NCI-H2029 treated with DMSO at 0.1 percent for 48 hours (cell line): ENCODE data around the gene AFM.

Experiments
- DNase-seq: peaks from one replicate; lab custom pipeline; 2025; lab: John Stamatoyannopoulos, UW

The AFM gene

DNA sequence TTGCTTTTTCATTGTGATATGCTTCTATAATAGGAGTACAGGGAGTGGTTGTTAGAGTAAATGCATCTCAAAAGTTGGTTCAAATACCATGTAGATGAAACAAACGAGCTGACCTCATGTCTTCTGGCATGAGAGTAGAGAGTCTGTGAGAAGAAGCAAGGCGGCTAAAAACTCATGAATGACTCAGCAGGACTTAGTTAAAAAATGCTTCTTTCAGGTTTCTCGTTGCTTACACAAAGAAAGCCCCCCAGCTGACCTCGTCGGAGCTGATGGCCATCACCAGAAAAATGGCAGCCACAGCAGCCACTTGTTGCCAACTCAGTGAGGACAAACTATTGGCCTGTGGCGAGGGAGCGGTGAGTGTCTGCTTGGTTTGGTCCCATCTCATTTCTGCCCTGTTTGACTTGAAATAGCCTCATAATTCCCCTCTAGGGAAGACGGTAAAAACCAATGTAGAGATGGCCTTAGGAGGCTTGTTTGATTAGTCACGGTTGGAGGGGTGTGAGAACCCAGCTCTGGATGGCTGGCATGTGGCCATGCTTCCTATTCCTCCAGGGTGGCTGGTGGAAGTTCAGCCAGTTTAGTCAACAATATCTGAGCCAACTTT, 31.0 kb upstream of the AFM start:
- peak; percentile 49 for DNase-seq

DNA sequence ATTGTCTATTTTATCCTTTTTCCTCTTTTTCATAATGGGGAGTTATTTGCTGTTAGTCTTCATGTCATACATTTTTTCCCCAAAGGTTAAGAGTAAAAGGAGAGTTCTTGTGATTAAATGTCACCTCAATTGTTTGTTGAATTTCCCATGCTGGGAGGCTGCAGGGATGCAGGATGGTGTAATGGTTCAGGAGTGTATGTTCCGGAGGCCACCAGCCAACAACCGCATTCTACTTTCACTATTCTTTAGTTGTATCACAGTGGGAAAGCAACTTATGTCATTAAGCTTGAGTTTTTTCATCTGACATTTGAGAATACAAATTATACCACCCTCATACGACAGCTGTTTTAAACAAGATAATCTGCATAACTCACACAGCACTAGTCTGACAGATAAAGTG, 30.1 kb upstream of the AFM start:
- DNase-seq = no peak

DNA sequence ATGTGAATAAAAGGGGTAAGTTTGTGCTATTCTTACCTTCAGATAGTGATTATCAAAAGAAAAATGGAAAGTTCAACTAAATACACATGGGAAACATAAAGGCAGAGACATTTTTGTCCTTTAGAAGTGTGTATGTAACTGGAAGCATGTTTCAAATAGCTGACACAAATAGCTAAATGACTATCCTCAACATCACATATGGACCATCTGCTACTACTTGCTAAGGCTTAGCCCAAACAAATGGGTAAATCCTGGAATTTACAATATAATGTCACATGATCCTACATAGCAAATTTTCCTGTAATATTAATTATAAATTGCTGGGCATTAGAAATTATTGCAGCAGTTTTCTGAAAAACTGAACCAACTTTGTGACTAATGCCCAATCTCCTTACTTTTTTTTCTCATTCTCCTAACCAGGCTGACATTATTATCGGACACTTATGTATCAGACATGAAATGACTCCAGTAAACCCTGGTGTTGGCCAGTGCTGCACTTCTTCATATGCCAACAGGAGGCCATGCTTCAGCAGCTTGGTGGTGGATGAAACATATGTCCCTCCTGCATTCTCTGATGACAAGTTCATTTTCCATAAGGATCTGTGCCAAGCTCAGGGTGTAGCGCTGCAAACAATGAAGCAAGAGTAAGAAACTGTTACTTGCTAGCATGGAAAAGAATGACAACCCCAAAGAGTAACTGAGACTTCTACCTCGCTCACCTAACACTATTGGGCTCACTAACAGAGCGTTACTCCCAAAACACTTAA, 29.4 kb upstream of the AFM start:
- no peak for DNase-seq

DNA sequence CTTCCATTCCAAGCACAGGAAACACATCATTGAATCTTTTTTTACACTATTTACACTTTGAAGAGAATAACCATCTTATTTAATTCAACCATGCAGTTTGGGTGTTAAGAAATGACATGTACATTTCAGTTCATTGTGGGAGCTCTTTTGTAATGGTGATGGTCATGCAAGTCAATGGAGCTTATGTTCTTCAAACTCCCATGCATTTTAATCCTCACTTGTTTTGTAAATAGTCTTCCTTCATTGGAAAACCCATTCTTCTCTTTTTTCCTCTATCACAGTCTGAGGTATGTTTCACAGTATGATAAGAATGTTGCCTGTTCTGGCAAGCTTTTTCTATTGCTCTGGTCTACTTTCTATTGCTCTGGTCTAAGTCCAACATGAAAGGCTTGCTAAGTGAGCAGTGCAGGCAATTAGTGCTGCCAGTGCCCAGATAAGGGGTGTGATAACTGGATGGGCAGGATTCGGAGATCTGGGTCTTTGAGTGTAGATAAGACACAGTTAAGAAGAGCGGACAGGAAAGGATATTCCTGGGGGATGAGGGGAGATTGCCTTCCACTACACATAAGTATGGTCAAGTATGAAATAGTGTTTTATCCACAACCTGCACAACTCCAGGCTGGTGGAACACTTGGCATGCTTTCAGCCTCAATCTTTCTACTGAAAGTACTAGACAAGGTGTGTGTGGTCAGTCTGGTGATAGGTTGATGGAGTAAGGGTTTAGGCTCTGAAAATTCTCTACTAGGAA, 28.4 kb upstream of the AFM start:
- no peak for DNase-seq

DNA sequence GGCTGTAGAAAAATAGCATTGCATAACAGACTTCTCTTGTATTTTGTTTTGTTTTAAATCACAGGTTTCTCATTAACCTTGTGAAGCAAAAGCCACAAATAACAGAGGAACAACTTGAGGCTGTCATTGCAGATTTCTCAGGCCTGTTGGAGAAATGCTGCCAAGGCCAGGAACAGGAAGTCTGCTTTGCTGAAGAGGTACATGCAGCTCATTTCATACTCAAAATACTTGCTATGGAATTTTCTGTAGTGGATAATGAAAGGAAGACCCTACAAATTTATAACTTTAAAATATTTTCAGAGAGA, 27.9 kb upstream of the AFM start:
- no peak for DNase-seq

DNA sequence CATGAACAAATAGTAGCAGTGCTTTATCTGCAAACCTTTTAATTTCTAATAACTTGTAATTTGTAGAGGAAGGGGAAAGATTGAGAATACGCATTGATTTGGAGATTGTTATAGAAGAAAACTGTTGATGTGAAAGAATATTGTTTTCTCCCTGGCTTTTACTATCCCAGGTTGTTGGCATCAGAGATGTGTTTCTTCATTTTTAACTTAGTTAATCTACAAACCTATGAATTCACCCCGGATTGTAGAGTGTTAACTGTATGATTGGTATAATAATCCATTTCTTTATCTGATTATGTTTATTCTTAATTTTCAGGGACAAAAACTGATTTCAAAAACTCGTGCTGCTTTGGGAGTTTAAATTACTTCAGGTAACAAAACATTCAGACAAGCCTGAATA, 26.6 kb upstream of the AFM start:
- DNase-seq = no peak

DNA sequence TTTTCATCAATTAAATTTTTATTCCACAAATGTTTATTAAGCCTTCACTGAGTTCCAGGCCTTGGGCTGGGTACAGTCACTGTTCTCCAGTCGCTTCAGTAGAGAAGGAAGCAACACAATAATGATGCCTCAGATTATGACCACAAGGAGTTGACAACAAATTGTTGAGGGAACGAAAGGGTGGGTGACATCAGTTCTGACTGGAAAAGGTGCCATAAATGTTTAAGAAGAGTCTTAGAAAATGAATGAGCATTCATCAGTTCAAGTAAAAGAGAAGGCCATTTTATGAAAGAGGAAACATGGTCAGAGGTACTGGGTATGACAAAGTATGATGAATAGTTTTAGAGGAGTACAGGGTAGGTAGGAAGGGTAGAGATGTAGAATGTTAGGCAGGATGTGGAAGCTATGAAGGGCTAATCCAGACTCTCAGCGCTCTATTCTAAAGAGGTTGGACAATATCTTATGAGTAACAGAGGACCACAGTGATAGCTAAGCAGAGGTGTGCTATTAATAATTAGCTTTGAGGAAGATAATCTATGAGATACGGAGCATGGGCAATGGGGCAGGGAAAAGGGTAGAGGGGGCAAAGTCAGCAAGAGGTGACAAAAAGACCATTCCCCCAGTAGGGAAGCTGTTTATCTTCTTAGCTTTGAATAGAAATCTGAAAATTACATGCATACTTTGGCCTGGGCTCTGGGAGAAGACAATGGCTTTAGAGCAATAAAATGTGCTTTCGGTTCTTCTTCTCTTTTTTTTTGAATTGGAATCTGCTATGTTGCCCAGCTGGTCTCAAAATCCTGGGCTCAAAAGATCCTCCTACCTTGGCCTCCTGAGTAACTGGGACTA, 25.1 kb upstream of the AFM start:
- no peak for DNase-seq

DNA sequence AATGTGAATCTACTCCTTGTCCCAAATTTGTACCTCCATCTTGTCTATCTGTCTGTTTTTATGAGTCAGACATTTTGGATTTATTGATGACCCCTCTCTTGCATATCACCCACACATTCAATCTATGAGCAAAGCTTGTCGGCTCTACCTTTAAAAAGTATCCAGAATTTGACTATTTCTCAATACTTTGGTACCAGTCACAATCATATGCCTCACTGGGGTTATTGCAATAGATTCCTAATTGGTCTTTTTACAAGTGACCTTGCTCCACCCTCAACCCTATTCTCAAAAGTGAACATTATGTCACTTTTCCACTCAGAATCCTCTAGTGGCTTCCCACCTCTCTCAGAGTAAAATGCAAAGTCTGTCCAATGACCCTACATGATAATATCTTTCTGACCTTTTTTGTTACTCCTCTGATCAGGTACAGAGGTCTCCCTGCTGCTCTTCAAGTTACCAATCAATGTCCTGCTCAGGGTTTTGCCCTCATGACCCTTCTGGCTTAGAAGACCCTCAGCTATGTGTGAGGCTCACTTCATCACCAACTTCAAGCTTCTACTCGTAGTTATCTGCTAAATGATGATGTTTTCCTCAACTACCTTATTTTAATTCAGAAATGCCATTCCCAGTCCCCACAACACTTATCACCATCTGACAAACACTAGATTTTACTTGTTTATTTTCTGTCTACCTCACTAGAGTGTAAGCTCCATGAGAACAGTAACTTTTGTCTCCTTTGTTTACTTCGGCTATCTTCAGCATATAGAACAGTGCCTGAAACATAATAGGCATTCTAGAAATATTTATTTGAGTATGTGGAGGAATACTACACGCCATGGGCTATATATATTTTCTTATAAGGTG, 23.1 kb upstream of the AFM start:
- no peak for DNase-seq

DNA sequence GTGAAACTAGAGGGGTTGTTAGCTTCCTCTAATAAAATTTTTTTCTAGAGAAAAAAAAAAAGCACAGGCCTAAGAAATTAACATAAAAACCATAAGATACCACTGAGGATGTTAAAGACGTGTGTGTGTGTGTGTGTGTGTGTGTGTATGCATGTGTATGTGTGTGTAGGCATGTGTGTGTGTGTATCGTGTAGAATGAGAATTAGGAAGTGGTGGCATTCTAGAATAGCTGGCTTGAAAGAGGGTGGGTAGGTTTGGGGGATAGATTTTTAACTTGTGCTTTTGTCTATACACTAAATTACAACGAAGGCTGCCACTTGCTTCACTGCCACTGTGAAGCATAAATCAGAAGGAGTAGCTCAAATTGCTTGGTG, 22.5 kb upstream of the AFM start:
- no peak for DNase-seq

DNA sequence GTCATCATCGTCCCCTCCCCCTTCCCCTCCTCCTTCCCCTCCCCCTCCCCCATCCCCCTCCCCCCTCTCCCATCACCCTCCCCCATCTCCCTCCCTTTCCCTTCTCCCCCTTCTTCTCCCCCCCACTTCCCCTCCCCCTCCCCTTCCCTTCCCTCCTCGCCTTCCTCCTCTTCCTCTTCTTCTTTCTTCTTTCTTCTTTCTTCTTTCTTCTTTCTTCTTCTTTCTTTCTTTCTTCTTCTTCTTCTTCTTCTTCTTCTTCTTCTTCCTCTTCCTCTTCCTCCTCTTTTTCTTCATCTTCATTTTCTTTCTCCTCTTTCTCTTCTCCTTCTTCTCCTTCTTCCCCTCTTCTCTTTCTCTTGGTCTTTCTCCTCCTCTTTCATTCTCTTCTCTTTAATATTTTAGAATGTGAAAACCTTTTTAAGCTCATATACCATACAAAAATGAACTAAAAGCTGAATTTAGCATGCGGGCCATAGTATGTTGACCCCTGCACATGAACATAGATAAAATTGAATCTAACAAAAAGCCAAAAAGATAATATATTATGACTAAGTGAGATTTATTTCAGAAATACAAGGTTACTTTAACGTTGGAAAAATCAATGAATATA, 20.5 kb upstream of the AFM start:
- DNase-seq = no peak

DNA sequence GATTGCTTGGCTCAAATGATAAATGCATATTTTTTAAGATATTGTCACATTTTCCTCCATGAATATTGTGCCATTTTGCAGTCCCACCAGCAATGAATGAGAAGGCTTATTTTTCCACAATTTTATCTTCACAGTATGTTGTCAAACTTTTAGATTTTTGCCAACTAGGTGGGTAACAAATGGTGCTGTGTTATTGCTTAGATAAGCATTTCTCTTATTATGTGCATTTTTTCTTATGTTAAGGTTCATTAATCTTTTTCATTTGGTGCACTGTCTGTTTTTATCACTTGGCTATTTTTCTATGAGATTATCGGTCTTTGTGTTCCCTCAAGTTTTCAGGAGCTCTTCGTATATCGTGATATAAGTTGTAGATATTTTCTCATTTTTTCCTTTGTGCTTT, 13.4 kb upstream of the AFM start:
- DNase-seq = no peak

DNA sequence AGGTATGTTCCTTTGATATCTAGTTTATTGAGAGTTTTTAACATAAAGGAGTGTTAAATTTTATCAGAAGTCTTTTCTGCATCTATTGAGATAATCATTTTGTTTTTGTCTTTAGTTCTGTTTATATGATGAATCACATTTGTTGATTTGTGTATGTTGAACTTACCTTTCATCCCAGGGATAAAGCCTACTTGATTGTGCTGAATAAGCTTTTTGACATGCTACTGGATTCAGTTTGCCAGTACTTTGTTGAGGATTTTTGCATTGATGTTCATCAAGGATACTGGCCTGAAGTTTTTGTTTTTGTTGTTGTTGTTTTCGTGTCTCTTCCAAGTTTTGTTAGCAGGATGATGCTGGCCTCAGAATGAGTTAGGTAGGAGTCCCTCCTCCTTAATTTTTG, 10.8 kb upstream of the AFM start:
- no peak for DNase-seq

DNA sequence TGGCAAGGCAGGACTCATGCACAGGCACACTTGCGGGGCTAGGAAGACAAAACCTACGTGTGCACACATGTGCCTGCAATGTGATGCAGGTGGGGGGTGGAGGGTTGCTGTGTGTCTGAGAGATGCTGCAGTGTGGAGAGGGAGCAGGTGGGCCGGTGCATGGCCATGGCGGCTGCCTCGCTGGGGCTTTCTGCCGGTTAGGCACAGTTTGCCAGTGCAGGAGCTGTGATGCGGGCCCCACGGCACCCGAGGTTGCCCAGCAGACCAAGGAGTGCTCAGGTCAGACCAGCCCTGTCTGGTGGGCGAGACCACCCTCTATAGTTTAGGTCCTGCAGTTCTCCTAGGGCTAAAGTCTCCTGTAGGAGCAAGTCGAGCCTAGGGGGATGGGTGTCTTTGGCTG, 4.4 kb upstream of the AFM start:
- no peak for DNase-seq

DNA sequence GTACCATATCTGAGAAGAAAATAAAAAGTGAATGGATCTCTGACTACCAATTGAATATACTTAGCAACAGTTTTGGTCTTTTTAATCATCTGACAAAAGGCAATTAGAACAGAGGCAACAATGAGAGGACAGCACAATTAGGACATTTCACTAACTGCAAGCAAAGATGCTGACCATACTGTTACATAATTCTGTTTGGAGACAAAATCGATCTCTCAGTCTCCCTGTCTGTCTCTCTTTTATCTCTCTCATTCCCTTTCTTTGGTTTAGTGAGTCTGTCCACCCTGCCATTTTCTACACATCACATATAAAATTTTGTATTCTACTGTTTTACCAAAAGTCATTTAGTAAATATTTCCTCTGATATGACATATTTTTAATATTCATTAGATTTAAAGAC, 2.2 kb upstream of the AFM start:
- no peak for DNase-seq

DNA sequence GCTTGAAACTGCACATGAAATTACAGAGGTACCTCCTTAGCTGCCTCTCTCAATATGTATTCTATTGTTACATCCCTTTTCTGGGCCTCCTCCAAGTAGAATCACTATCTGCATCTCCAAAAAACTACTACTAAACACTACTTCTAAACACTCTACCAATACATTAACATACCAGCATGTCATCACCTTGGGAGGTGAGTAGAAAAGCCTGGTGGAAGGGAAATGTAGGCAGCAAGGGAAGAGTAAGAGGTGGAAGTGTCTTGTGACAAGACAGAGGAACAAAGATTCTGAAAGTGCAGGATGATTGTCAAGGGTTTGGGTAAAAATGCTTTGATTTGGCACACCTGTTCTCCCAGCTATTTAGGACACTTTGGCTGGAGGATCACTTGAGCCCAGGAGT, 3.5 kb downstream of the AFM start:
- no peak for DNase-seq

DNA sequence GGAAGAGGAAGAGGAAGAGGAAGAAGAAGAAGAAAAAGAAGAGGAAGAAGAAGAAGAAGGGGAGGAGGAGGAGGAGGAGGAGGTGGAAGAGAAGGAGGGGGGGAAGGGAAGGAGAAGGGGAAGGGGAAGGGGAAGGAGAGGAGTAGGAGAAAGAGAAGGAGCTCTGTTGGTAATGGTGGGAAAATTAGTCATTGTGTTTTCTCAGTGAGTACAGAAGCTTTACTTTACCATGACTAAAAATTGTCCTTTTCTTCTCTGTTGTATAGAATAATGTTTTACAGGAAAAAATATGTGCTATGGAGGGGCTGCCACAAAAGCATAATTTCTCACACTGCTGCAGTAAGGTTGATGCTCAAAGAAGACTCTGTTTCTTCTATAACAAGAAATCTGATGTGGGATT, 4.1 kb downstream of the AFM start:
- no peak for DNase-seq

DNA sequence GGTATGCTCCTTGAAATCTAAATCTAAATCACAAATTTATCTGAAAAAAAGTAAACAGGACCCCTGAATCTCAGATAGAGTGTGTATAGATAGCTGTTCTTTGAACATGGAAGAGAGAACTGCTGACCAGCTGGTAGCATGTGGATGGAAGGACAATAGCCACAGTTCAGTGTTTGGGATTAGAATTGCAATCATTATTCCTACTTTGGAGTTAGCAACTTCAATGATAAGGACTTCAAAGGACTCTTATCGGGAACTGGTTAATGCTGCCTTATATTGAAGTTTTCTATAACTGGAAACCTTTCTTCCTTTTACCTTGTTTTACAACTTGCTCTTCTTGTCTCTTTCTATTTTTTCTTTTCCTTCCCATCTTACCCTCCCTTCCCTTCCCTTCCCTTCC, 5.0 kb downstream of the AFM start:
- no peak for DNase-seq

DNA sequence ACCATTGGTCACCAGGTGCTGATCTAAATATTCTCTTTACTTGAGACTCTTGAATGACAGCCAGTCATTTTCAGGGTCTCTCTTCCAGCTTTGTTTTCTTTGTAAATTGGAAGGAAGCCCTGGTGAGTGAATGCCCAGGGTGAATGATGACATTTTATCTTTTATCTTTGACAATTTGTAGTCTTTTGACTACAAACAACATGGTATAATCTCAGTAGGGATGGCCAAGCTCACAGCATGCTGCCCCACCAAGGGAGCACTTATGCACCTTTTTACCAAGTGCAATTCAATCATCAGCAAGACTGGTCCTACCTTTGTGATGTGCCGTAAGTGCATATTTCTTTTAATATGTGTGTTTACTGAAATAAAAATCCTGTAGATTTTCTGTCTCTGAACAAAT, 5.7 kb downstream of the AFM start:
- DNase-seq = no peak

DNA sequence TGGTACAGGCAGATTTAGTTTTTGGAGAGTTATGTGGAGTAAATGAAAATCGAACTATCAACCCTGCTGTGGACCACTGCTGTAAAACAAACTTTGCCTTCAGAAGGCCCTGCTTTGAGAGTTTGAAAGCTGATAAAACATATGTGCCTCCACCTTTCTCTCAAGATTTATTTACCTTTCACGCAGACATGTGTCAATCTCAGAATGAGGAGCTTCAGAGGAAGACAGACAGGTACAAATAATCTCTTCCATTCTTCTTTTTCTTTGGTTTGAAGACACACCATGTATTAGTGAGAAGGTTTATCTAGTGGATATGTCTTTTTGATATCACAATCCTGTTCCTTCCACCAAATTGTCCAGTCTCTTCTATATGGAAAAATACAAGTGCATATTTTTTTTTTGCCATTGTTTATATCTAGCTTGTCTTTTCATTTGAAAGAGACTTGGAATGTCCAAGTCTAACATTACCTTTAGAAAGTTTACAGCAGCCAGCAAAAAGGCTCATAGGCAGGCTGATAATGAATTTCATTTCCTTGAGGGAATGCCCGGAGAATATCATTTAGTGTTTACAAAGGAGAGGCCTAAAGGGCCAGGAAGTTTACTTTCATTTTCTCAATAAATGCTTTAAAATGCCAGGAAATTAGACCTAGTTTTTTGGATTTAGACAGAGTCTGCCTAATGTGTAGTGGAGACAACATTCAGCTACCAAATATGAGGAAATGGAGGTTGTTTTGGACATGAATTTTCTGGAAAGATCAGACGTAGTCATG, 18.6 kb downstream of the AFM start:
- peak; percentile 12 for DNase-seq

DNA sequence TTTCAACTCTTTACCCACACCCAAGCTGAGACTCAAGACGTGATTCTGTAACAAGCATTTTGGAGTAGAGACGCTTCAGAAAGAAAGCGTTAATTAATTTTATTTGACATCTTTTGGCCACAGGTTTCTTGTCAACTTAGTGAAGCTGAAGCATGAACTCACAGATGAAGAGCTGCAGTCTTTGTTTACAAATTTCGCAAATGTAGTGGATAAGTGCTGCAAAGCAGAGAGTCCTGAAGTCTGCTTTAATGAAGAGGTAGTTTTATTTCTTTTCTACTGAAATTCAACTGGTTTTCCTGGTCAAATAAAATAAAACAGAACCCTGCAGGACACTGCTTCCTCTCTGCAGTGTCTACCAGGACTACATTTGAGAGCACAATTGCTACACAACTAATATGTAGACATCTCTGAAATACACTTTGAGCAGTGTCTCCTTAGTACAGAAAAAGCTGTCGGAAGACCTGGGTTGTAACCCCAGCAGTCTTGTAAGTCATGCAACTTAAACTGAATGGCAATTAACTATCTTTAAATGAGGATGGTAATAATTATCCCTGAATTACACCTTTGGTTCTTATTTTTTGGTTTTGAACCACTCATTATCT, 20.2 kb downstream of the AFM start:
- DNase-seq = no peak
